T-helper 17 cell (primary cell): ENCODE results near the gene ORMDL1. TPM values are rescaled to one million over a fixed set of nuclear protein-coding genes. Genes with fewer than 3 reads are reported as not detected.
A peak's percentile ranks its signal among the peaks of the same experiment; 100 is the strongest.

ENCODE experiments used
- ATAC-seq: fragments of 150-1000 bp; cut with Tn5 transposase; 2 replicates; pipeline ENCODE4 v1.10.0; 2021; ENCODE audit warnings: mild to moderate bottlenecking, moderate library complexity
- DNase-seq, 3 donors: peaks; one replicate each; pipeline versions ENCODE4 v3.0.0 to v3.0.0-alpha.2; 2020 to 2021
- H3K9me3 ChIP-seq: one replicate; pipeline ENCODE4 v1.7.0; 2013; ENCODE audit warnings: low read length, mild to moderate bottlenecking; ENCODE audit not compliant: control insufficient read depth, poor library complexity, severe bottlenecking
- H3K27ac Mint-ChIP-seq: one replicate; pipeline ENCODE4 v1.8.0; 2022; ENCODE audit warnings: mild to moderate bottlenecking, moderate library complexity, mixed read lengths
- H3K27me3 Mint-ChIP-seq: one replicate; pipeline ENCODE4 v1.8.0; 2022; ENCODE audit warnings: mixed read lengths
- H3K36me3 Mint-ChIP-seq: one replicate; pipeline ENCODE4 v1.8.0; 2022; ENCODE audit warnings: low read depth, mixed read lengths
- H3K4me1 Mint-ChIP-seq: one replicate; pipeline ENCODE4 v1.8.0; 2022; ENCODE audit warnings: mild to moderate bottlenecking, mixed read lengths
- H3K4me3 Mint-ChIP-seq: one replicate; pipeline ENCODE4 v1.8.0; 2022; ENCODE audit warnings: mild to moderate bottlenecking, moderate library complexity, mixed read lengths
- total RNA-seq, 4 donors: library from RNA in 2 of 4; stranded (reverse) in 2 of 4; gene quantifications; one replicate each; pipeline ENCODE4 v1.2.3 and lab custom pipeline; 2022 to 2026

ORMDL1 gene
- total RNA-seq (100 to 1,000 TPM; 119 to 145 TPM), total RNA-seq (lab: John Stamatoyannopoulos, UW) (110 to 194 reads per million in 2 donors)

GRCh38 chr2:189783927-189784867 lies at the start of gene ORMDL1, which contains the start of gene PMS1:
Gene ORMDL1, minus strand, starts transcription at chr2:189784339. Its CDS starts 1,744 bp downstream, at chr2:189782595.
Gene PMS1, plus strand, starts transcription at chr2:189784450. Its CDS starts 7,360 bp downstream, at chr2:189791810.
- ATAC-seq: peak; percentile 91
- no peaks in the 10 kb centered on the region for H3K9me3 ChIP-seq
- Mint-ChIP-seq H3K4me1 (peaks cover 40% of the 10 kb centered on the region), H3K27me3 (no peaks in the 10 kb centered on the region), H3K4me3 (peak within 1 kb of the TSS; percentile 92), H3K27ac (peak within 1 kb of the TSS; percentile 96), H3K36me3 (peaks cover 16% of the 10 kb centered on the region)
- DNase-seq: peak; percentile 90 to 94 (median 92)

GRCh38 chr2:189830510-189830909 lies 46.4 kb upstream of the ORMDL1 start:
- ATAC-seq: no peak
- Mint-ChIP-seq H3K4me1 (peaks cover 17% of the 10 kb centered on the region), H3K27ac (peak overlapping the region; percentile 57)

GRCh38 chr2:189829102-189829833 lies 45.1 kb upstream of the ORMDL1 start:
- no peaks in the 10 kb centered on the region for H3K9me3 ChIP-seq
- H3K4me1 Mint-ChIP-seq: peaks cover 17% of the 10 kb centered on the region
- no peak overlapping the region for H3K4me3 Mint-ChIP-seq
- no peaks in the 10 kb centered on the region for H3K27me3 Mint-ChIP-seq
- H3K27ac Mint-ChIP-seq: peak overlapping the region; percentile 32
- DNase-seq: no peak
- H3K36me3 Mint-ChIP-seq: peaks cover 11% of the 10 kb centered on the region
- no peak for ATAC-seq

More at GRCh38 chr2:189830510-189830909, 46.4 kb upstream of the ORMDL1 start:
- H3K9me3 ChIP-seq: no peaks in the 10 kb centered on the region
- Mint-ChIP-seq H3K27me3 (no peaks in the 10 kb centered on the region), H3K4me3 (no peak overlapping the region), H3K36me3 (peaks cover 11% of the 10 kb centered on the region)
- no peak for DNase-seq

- Mint-ChIP-seq H3K4me1 (peaks cover 15% of the 10 kb centered on the region), H3K4me3 (no peak overlapping the region), H3K27ac (no peak overlapping the region), H3K36me3 (peaks cover 6% of the 10 kb centered on the region), H3K27me3 (no peaks in the 10 kb centered on the region)
- H3K9me3 ChIP-seq: no peaks in the 10 kb centered on the region
- DNase-seq: no peak
- no peak for ATAC-seq
Measured at GRCh38 chr2:189826039-189826438, 41.9 kb upstream of the ORMDL1 start.

GRCh38 chr2:189824694-189825396 lies 40.7 kb upstream of the ORMDL1 start:
- DNase-seq (no peak), ATAC-seq (no peak)
- H3K27me3 Mint-ChIP-seq: no peaks in the 10 kb centered on the region
- no peak overlapping the region for H3K4me3 Mint-ChIP-seq
- H3K4me1 Mint-ChIP-seq: peaks cover 12% of the 10 kb centered on the region
- H3K27ac Mint-ChIP-seq: no peak overlapping the region
- no peaks in the 10 kb centered on the region for H3K9me3 ChIP-seq
- H3K36me3 Mint-ChIP-seq: no peaks in the 10 kb centered on the region

GRCh38 chr2:189821953-189822748 lies 38.0 kb upstream of the ORMDL1 start:
- H3K9me3 ChIP-seq: no peaks in the 10 kb centered on the region
- Mint-ChIP-seq H3K36me3 (no peaks in the 10 kb centered on the region), H3K4me3 (no peak overlapping the region), H3K4me1 (peaks cover 3% of the 10 kb centered on the region), H3K27ac (no peak overlapping the region), H3K27me3 (no peaks in the 10 kb centered on the region)
- no peak for ATAC-seq
- no peak for DNase-seq

- Mint-ChIP-seq H3K36me3 (peaks cover 2% of the 10 kb centered on the region), H3K4me1 (no peaks in the 10 kb centered on the region), H3K4me3 (no peak overlapping the region), H3K27me3 (no peaks in the 10 kb centered on the region), H3K27ac (no peak overlapping the region)
- no peak for DNase-seq
- no peaks in the 10 kb centered on the region for H3K9me3 ChIP-seq
- ATAC-seq: no peak
Measured at GRCh38 chr2:189819297-189819704, 35.2 kb upstream of the ORMDL1 start.

GRCh38 chr2:189818249-189819038 lies 34.3 kb upstream of the ORMDL1 start:
- no peak overlapping the region for H3K27ac Mint-ChIP-seq
- ATAC-seq (no peak), DNase-seq (no peak)
- H3K9me3 ChIP-seq: no peaks in the 10 kb centered on the region
- no peaks in the 10 kb centered on the region for H3K4me1 Mint-ChIP-seq
- no peaks in the 10 kb centered on the region for H3K27me3 Mint-ChIP-seq
- no peak overlapping the region for H3K4me3 Mint-ChIP-seq
- peaks cover 2% of the 10 kb centered on the region for H3K36me3 Mint-ChIP-seq

GRCh38 chr2:189803431-189803830 lies 19.3 kb upstream of the ORMDL1 start:
- no peak overlapping the region for H3K4me3 Mint-ChIP-seq
- no peak overlapping the region for H3K27ac Mint-ChIP-seq
- H3K36me3 Mint-ChIP-seq: peaks cover 5% of the 10 kb centered on the region
- H3K27me3 Mint-ChIP-seq: no peaks in the 10 kb centered on the region
- no peak for DNase-seq
- no peaks in the 10 kb centered on the region for H3K9me3 ChIP-seq
- ATAC-seq: no peak
- peaks cover 7% of the 10 kb centered on the region for H3K4me1 Mint-ChIP-seq

GRCh38 chr2:189802396-189802912 lies 18.3 kb upstream of the ORMDL1 start:
- Mint-ChIP-seq H3K27me3 (no peaks in the 10 kb centered on the region), H3K36me3 (peaks cover 5% of the 10 kb centered on the region), H3K4me3 (no peak overlapping the region), H3K4me1 (peaks cover 7% of the 10 kb centered on the region), H3K27ac (peak overlapping the region; percentile 27)
- ATAC-seq (no peak), DNase-seq (no peak)
- H3K9me3 ChIP-seq: no peaks in the 10 kb centered on the region

GRCh38 chr2:189799531-189799930 lies 15.4 kb upstream of the ORMDL1 start:
- Mint-ChIP-seq H3K27me3 (no peaks in the 10 kb centered on the region), H3K27ac (no peak overlapping the region), H3K4me3 (no peak overlapping the region), H3K36me3 (peaks cover 5% of the 10 kb centered on the region), H3K4me1 (peaks cover 5% of the 10 kb centered on the region)
- no peaks in the 10 kb centered on the region for H3K9me3 ChIP-seq
- no peak for DNase-seq
- no peak for ATAC-seq

- H3K9me3 ChIP-seq: no peaks in the 10 kb centered on the region
- no peak for ATAC-seq
- no peak for DNase-seq
- Mint-ChIP-seq H3K36me3 (peaks cover 5% of the 10 kb centered on the region), H3K27ac (no peak overlapping the region), H3K27me3 (no peaks in the 10 kb centered on the region), H3K4me3 (no peak overlapping the region), H3K4me1 (peaks cover 5% of the 10 kb centered on the region)
Measured at GRCh38 chr2:189799030-189799331, 14.8 kb upstream of the ORMDL1 start.
